DND-41 (cell line): ENCODE measurements around the gene ARHGEF12.

ENCODE experiments used
- EZH2 ChIP-seq: IDR thresholded peaks from 3 replicates; pipeline ENCODE4 v1.6.1; 2012; ENCODE audit warnings: borderline replicate concordance, low read depth, mild to moderate bottlenecking, moderate library complexity, low read length, inconsistent platforms; ENCODE audit not compliant: severe bottlenecking
- TF ChIP-seq, protein P1 (sequence below): IDR thresholded peaks from 2 replicates; pipeline ENCODE4 v1.5.1; 2012; ENCODE audit warnings: borderline replicate concordance, low read length, moderate library complexity, mild to moderate bottlenecking; ENCODE audit not compliant: poor library complexity, severe bottlenecking; ENCODE audit errors: extremely low read depth

DNA sequence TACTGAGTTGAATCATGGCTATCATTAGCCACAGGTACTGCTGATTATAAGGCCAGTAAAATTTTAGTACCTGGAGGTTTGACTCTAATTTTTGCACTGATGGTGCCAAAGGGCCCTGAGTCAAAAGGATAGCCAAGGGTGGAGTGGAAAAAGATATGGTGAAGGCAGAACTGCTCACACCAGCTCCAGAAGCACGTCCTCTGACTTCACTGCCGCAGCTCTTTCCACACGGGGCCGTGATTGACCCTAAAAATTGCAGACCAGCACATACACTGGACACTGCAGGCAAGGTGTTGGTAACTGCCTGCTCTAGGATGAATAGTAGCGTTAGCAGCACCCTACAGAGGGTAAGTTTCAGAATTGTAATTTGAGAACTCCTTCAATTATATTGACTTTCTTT, 149.9 kb downstream of the ARHGEF12 start:
- TF ChIP-seq, protein P1, sequence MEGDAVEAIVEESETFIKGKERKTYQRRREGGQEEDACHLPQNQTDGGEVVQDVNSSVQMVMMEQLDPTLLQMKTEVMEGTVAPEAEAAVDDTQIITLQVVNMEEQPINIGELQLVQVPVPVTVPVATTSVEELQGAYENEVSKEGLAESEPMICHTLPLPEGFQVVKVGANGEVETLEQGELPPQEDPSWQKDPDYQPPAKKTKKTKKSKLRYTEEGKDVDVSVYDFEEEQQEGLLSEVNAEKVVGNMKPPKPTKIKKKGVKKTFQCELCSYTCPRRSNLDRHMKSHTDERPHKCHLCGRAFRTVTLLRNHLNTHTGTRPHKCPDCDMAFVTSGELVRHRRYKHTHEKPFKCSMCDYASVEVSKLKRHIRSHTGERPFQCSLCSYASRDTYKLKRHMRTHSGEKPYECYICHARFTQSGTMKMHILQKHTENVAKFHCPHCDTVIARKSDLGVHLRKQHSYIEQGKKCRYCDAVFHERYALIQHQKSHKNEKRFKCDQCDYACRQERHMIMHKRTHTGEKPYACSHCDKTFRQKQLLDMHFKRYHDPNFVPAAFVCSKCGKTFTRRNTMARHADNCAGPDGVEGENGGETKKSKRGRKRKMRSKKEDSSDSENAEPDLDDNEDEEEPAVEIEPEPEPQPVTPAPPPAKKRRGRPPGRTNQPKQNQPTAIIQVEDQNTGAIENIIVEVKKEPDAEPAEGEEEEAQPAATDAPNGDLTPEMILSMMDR: no peak
- TF ChIP-seq EZH2: no peak
